Activated CD4-positive, CD25-positive, alpha-beta regulatory T cell treated with anti-CD3 and anti-CD28 coated beads, Interleukin-2, amount 50 U/mL, for 16 hours (primary cell): ENCODE results near the gene WNK2.

Experiments
- DNase-seq: peaks from one replicate; pipeline ENCODE4 v3.0.0-alpha.2; 2020; ENCODE audit warnings: low read depth, low spot score

WNK2 gene

GRCh38 chr9:93185266-93186214 is 1.6 kb downstream of the WNK2 start:
- no peak for DNase-seq

- DNase-seq: no peak
These were observed 2.4 kb downstream of the WNK2 start for GRCh38 chr9:93186215-93186945.

GRCh38 chr9:93187047-93187446 is 3.1 kb downstream of the WNK2 start:
- DNase-seq: no peak

- no peak for DNase-seq
These were observed 3.6 kb downstream of the WNK2 start for GRCh38 chr9:93187574-93187973.

- no peak for DNase-seq
These were observed 4.8 kb downstream of the WNK2 start for GRCh38 chr9:93188426-93189368.

GRCh38 chr9:93189369-93190132 is 5.6 kb downstream of the WNK2 start:
- no peak for DNase-seq

GRCh38 chr9:93190133-93190525 is 6.2 kb downstream of the WNK2 start:
- no peak for DNase-seq

GRCh38 chr9:93190656-93191353 is 6.9 kb downstream of the WNK2 start:
- DNase-seq: no peak

GRCh38 chr9:93191354-93191660 is 7.4 kb downstream of the WNK2 start:
- no peak for DNase-seq

- DNase-seq: no peak
These were observed 8.9 kb downstream of the WNK2 start for GRCh38 chr9:93192721-93193387.

GRCh38 chr9:93193388-93194220 is 9.7 kb downstream of the WNK2 start:
- no peak for DNase-seq

- no peak for DNase-seq
These were observed 10.3 kb downstream of the WNK2 start for GRCh38 chr9:93194221-93194625.

- DNase-seq: no peak
These were observed 10.7 kb downstream of the WNK2 start for GRCh38 chr9:93194641-93195040.

- DNase-seq: no peak
These were observed 12.4 kb downstream of the WNK2 start for GRCh38 chr9:93196096-93197055.

GRCh38 chr9:93197670-93198069 is 13.7 kb downstream of the WNK2 start:
- DNase-seq: no peak

- DNase-seq: no peak
These were observed 14.3 kb downstream of the WNK2 start for GRCh38 chr9:93198117-93198837.
